ENCODE measurements around the gene GMFB. TPM values are rescaled to one million over a fixed set of nuclear protein-coding genes. Genes with fewer than 3 reads are reported as not detected.

The GMFB gene
- polyA plus RNA-seq, 1 donor from 2014 or later = 208 TPM

DNA sequence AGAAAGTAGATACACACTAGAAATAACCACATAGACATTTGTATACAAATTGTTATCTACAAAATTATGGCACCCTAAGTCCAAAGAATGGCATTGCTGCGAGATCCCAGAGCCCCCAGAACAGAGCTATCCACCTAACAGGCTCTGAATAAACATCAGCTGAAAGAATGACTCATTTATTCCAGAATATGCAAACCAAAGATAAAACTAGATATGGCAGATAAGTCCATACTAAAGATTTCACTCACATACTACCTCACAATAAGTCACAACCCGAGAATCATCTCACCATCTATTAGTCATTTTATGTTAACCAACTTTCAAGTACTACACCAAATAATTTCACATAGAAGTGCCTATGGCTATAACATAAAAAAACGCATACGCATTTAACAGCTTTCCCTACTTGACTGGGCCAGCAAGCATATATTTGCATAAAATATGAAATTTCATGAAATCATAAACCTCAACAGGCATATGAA lies 53.2 kb downstream of the GMFB start:
- H3K9ac ChIP-seq (ENCODE audit: low read length) = no peak overlapping the region
- H3K9me3 ChIP-seq (ENCODE audit: low read length) = no peaks in the 10 kb centered on the region
- no peak overlapping the region for H2AFZ ChIP-seq (ENCODE audit: low read depth, low read length)
- H3K4me3 ChIP-seq (ENCODE audit: low read length) = no peak overlapping the region
- H3K79me2 ChIP-seq (replicated peaks; ENCODE audit: insufficient read depth, low read length) = peaks cover 81% of the 10 kb centered on the region
- H3K9me2 ChIP-seq (ENCODE audit: insufficient read depth, low read length) = no peaks in the 10 kb centered on the region
- no peak overlapping the region for H3K4me2 ChIP-seq (ENCODE audit: low read length)
- no peaks in the 10 kb centered on the region for H3F3A ChIP-seq (ENCODE audit: insufficient read depth, low read length, poor library complexity, severe bottlenecking)
- H3K36me3 ChIP-seq (ENCODE audit: insufficient read depth, low read length) = peaks cover 3% of the 10 kb centered on the region
- TF ChIP-seq EP300 (conservative IDR thresholded peaks at IDR 0.05; ENCODE audit: poor library complexity, severe bottlenecking) (no peak), RAD21 (conservative IDR thresholded peaks at IDR 0.05) (no peak), MXI1 (conservative IDR thresholded peaks at IDR 0.05; ENCODE audit: poor library complexity, severe bottlenecking) (no peak), CTCF (IDR thresholded peaks at IDR 0.05; ENCODE audit: poor library complexity, severe bottlenecking) (no peak), TAF1 (IDR thresholded peaks at IDR 0.05; ENCODE audit: low read depth) (no peak)
- TF ChIP-seq, protein P1, sequence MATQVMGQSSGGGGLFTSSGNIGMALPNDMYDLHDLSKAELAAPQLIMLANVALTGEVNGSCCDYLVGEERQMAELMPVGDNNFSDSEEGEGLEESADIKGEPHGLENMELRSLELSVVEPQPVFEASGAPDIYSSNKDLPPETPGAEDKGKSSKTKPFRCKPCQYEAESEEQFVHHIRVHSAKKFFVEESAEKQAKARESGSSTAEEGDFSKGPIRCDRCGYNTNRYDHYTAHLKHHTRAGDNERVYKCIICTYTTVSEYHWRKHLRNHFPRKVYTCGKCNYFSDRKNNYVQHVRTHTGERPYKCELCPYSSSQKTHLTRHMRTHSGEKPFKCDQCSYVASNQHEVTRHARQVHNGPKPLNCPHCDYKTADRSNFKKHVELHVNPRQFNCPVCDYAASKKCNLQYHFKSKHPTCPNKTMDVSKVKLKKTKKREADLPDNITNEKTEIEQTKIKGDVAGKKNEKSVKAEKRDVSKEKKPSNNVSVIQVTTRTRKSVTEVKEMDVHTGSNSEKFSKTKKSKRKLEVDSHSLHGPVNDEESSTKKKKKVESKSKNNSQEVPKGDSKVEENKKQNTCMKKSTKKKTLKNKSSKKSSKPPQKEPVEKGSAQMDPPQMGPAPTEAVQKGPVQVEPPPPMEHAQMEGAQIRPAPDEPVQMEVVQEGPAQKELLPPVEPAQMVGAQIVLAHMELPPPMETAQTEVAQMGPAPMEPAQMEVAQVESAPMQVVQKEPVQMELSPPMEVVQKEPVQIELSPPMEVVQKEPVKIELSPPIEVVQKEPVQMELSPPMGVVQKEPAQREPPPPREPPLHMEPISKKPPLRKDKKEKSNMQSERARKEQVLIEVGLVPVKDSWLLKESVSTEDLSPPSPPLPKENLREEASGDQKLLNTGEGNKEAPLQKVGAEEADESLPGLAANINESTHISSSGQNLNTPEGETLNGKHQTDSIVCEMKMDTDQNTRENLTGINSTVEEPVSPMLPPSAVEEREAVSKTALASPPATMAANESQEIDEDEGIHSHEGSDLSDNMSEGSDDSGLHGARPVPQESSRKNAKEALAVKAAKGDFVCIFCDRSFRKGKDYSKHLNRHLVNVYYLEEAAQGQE (IDR thresholded peaks at IDR 0.05; ENCODE audit: borderline replicate concordance) = no peak
- no peaks in the 10 kb centered on the region for H4K20me1 ChIP-seq (ENCODE audit: insufficient read depth)
- H3K27me3 ChIP-seq (ENCODE audit: insufficient read depth, low read depth, low read length) = no peaks in the 10 kb centered on the region
- H3K27ac ChIP-seq (ENCODE audit: low read length) = no peak overlapping the region

GRCh38 chr14:54428527-54428926 lies 60.3 kb downstream of the GMFB start:
- Histone ChIP-seq H2AFZ (ENCODE audit: low read depth, low read length) (no peak overlapping the region), H3K27me3 (ENCODE audit: insufficient read depth, low read depth, low read length) (no peaks in the 10 kb centered on the region), H3K4me2 (ENCODE audit: low read length) (no peak overlapping the region), H3K9me2 (ENCODE audit: insufficient read depth, low read length) (no peaks in the 10 kb centered on the region), H3K9ac (ENCODE audit: low read length) (no peak overlapping the region), H3K27ac (ENCODE audit: low read length) (no peak overlapping the region), H4K20me1 (ENCODE audit: insufficient read depth) (no peaks in the 10 kb centered on the region), H3K9me3 (ENCODE audit: low read length) (no peaks in the 10 kb centered on the region), H3K36me3 (ENCODE audit: insufficient read depth, low read length) (peaks cover 6% of the 10 kb centered on the region), H3K4me3 (ENCODE audit: low read length) (no peak overlapping the region), H3K79me2 (replicated peaks; ENCODE audit: insufficient read depth, low read length) (peaks cover 19% of the 10 kb centered on the region), H3F3A (ENCODE audit: insufficient read depth, low read length, poor library complexity, severe bottlenecking) (no peaks in the 10 kb centered on the region)
- TF ChIP-seq TAF1 (IDR thresholded peaks at IDR 0.05; ENCODE audit: low read depth) (no peak), CTCF (IDR thresholded peaks at IDR 0.05; ENCODE audit: poor library complexity, severe bottlenecking) (no peak), MXI1 (conservative IDR thresholded peaks at IDR 0.05; ENCODE audit: poor library complexity, severe bottlenecking) (no peak), RAD21 (conservative IDR thresholded peaks at IDR 0.05) (no peak), EZH2 (IDR thresholded peaks at IDR 0.05; ENCODE audit: borderline replicate concordance, insufficient read depth, low read length, poor library complexity, severe bottlenecking) (no peak), EP300 (conservative IDR thresholded peaks at IDR 0.05; ENCODE audit: poor library complexity, severe bottlenecking) (no peak), POLR2AphosphoS5 (IDR thresholded peaks at IDR 0.05) (no peak), SMC3 (conservative IDR thresholded peaks at IDR 0.05; ENCODE audit: poor library complexity) (no peak)
- TF ChIP-seq, protein P1 (IDR thresholded peaks at IDR 0.05; ENCODE audit: borderline replicate concordance) = no peak

Measured in neural cell (in vitro differentiated cells).